HG02840 (cell line): ENCODE measurements around the gene KRTAP3-1.
"Not testable (repeated sequence)": the region's sequence is repeated elsewhere in the genome, so short reads cannot be mapped to it uniquely, and the experiment has no call there.

ENCODE experiments used
- ATAC-seq: cut with Tn5 transposase; IDR thresholded peaks from one replicate; pipeline ENCODE4 v1.9.1; 2021; ENCODE audit warnings: mild to moderate bottlenecking, moderate library complexity, moderate number of reproducible peaks; ENCODE audit not compliant: unreplicated experiment, low FRiP score

KRTAP3-1 gene

DNA sequence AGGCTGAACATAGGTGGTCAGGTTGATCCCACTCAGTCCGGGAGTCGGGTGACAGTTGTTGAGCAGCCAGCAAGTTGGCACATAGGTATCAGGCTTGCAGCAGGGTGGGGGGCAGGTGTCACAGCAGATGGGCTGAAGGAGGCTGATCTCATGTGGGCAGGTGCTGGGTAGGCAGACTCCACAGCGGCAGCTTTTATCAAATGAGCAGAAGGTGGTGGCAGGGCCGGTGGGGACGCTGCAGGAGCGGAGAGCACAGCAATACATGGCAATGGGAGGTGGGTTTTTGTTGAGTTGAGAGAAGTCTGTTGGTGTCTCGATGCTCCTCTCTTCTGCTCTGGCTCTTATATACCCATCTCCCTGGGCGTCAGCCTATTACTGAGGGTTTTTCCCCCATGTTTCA, at the start of gene KRTAP3-1:
TSS of gene KRTAP3-1 (minus strand) at position 318 of the 400 bp plus-strand sequence. CDS start at position 264, 54 bp downstream.
- ATAC-seq, result no peak

DNA sequence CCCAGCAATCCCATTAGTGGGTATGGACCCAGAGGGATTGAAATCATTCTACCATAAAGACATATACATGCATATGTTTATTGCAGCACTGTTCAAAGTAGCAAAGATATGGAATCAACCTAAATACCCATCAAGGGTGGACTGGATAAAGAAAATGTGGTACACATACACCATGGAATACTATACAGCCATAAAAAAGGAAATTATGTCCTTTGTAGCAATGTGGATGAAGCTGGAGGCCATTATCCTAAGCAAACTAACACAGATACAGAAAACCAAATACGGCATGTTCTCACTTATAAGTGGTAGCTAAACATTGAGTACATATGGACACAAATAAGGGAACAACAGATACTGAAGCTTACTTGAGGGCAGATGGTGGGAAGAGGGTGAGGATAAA, 48.6 kb upstream of the KRTAP3-1 start:
- no peak for ATAC-seq

DNA sequence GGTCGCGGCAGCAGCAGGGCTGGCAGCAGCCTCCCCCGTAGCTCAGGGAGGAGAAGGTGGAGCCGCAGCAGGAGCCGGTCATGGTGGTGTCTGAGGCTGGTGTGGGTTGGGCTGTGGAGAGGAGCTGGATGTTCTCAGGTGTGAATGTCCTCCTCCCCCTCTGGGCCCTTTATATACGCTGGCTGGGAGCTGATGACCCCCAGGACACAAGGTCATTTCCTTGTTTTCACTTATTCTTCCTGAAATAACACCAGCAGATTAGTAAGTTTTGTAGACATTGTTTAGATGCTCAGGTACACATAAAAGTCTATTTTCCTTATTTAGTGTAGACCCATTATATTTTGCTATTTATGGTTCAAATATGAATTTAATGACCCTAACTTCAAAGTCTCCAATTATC, 46.2 kb upstream of the KRTAP3-1 start, which contains the start of gene KRTAP2-2:
TSS of gene KRTAP2-2 (minus strand) at position 101 of the 400 bp plus-strand sequence. CDS start at position 82, 19 bp downstream.
- not testable (repeated sequence) for ATAC-seq

DNA sequence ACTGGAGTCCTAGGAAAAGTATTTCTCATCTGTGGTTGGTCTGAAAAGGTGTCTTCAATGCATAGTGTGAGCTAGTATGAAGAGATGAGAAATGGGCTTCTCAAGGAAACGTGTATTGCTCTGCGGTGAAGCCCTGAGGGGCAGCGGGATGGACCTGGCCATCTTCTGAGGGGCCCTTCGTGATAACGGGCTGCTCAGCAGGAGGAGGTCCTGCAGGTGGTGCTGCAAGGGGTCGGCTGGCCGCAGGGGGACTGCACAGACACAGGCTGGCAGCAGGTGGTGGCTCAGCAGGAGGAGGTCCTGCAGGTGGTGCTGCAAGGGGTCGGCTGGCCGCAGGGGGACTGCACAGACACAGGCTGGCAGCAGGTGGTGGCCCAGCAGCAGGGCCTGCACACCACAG, 45.6 kb upstream of the KRTAP3-1 start:
- not testable (repeated sequence) for ATAC-seq

DNA sequence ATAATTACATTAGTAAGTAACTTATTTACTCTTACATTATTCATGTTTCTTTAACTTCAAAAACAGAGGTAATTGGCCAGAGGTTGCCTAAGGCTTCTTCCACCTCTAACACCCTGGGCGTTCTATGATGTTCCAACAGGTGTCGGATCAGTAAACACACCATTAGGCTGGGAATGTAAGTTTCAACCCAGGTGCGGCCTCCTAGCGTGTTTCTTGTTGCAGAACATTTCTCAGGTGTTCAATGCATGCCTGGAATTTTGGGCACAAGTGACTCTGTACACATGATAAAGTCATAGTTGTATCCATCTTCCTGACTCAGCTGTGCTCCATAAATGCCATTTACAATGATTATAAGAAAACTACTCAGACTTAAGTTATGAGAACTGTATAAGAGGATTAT, 45.1 kb upstream of the KRTAP3-1 start:
- no peak for ATAC-seq

DNA sequence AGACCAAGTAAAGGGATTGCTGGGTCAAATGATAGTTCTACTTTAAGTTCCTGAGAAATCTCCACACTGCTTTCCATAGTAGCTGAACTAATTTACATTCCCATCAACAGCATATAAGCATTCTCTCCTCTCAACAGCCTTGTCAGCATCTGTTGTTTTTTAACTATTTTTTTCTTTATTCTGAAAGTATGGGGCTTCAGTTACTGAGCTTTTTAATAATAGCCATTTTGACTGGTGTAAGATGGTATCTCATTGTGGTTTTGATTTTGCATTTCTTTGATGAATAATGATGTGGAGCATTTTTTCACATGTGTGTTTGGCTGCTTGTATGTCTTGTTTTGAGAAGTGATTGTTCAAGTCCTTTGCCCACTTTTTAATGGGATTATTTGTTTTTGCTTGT, 43.6 kb upstream of the KRTAP3-1 start:
- no peak for ATAC-seq

DNA sequence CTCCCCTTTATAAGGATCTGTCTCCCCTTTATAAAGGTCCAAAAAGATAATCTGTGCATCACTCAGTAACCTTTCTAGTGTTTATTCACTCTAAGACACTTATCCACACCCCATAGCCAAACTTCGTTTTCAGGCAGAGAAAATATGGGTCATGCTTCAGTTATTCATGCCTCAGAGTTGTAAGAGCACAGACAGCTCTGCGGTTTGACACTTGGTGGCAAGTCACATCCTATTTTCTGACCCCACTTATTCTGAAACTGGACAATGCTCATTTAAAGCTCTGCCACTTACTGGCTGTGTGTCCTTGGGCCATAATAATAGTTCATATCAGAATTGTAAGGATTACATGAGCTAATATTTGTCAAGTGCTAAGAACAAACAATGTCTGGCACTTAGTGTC, 40.2 kb upstream of the KRTAP3-1 start:
- no peak for ATAC-seq

DNA sequence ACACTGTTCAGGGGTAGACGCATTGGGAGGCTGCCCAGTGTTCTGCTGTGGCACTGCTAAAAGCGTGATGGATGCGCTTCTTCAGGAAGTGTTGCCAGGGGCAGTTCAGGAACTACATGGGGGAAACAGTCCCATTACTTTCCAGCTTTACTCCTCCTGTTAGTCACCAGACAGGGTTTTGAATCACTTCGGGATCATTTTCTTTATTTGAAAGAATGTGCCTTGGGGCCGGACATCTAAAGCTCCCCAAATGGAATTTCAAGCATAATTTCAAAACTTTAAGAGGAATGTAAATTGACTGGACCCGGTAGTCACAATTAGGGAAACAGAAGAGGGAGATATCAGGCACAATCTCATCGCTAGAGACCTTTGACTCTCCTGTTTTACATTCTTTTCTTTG, 39.5 kb upstream of the KRTAP3-1 start:
- ATAC-seq, result no peak

DNA sequence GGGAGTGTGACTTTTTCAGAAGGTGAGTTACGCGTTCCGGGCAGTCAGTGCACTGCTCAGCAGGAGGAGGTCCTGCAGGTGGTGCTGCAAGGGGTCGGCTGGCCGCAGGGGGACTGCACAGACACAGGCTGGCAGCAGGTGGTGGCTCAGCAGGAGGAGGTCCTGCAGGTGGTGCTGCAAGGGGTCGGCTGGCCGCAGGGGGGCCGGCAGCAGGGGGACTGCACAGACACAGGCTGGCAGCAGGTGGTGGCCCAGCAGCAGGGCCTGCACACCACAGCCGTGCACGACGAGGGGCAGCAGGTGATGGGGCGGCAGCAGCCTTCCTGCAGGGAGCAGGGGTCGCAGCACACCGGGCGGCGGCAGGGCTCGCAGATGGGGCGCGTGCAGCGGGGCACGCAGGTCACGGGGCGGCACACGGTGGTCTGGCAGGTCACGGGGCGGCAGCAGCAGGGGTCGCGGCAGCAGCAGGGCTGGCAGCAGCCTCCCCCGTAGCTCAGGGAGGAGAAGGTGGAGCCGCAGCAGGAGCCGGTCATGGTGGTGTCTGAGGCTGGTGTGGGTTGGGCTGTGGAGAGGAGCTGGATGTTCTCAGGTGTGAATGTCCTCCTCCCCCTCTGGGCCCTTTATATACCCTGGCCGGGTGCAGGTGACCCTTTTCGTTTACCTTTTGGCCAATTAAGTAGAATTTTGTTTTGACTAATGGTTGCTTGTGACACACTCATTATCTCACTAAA, 38.0 kb upstream of the KRTAP3-1 start, which contains the start of gene KRTAP2-1:
TSS of gene KRTAP2-1 (minus strand) at position 582 of the 731 bp plus-strand sequence. CDS start at position 533, 49 bp downstream.
- ATAC-seq, result not testable (repeated sequence)

DNA sequence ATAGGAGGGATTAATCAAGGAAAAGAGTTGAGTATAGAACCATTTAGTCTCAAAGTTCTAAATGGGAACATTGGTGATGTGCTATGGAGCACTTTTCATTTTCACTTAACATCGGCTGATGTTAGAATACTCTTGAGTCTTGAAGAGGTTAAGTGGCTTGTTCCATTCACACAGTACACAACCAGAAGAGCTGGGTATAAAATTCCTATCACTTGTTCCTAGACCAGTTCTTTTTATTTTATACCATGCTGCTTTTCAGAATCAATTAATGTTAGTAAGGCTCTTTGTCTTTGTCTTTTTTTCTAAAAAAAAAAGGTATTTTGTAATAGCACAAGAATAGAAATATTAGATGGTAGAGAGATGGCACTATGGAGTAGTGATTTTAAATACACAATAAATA, 34.0 kb upstream of the KRTAP3-1 start:
- ATAC-seq, result no peak

DNA sequence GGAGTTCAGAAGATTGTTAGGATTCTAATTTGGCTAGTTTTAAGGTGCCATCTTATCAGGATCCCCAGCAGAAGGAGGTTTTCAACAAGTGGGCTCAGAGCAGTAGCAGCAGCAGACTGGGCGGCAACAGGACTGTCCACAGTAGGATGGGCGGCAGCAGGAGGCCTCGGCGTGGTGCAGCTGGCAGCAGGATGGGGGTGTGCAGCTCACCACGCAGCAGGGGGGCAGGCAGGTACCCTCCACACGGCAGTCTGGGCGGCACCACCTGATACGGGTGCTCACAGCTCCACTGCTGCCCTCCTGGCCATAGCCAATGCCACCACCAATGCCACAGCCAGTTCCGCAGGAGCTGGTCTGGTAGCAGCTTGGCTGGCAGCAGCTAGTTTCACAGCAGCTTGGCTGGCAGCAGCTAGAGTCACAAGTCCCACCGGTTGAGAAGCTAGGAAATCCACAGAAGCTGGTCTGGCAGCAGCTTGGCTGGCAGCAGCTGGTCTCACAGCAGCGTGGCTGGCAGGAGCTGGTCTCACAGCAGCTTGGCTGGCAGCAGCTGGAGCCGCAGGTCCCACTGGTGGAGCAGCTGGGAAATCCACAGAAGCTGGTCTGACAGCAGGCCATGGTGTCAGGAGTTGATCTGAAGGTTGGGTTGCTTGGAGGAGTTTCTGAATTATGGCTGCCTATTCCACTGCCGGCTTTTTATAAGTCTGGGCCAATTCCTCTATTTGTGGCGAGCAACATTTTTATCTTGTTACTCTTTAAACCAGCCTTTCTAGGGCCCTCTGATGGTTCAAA, 32.0 kb upstream of the KRTAP3-1 start, which contains the start of gene KRTAP1-1:
TSS of gene KRTAP1-1 (minus strand) at position 668 of the 789 bp plus-strand sequence. CDS start at position 615, 53 bp downstream.
- not testable (repeated sequence) for ATAC-seq

DNA sequence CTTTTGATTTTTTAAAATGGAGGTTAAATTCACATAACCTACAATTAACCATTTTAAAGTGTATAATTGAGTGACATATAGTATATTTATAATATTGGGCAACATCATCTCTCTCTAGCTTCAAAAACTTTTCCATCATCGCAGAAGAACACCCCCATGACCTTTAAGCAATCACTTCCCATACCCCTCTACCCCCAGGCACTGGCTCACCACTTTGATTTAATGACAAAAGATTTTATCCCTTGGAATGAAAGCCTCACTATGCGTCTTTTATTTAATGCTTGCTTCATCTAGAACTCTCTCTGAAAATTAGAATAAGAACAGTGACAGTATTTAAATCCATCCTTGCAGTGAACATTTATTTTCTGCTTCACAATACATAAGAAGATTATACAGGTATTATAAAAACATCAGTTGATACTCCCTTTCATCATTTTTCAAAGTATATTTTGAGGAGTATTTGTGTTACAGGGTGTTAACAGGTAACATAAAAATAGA, 29.0 kb upstream of the KRTAP3-1 start:
- no peak for ATAC-seq

DNA sequence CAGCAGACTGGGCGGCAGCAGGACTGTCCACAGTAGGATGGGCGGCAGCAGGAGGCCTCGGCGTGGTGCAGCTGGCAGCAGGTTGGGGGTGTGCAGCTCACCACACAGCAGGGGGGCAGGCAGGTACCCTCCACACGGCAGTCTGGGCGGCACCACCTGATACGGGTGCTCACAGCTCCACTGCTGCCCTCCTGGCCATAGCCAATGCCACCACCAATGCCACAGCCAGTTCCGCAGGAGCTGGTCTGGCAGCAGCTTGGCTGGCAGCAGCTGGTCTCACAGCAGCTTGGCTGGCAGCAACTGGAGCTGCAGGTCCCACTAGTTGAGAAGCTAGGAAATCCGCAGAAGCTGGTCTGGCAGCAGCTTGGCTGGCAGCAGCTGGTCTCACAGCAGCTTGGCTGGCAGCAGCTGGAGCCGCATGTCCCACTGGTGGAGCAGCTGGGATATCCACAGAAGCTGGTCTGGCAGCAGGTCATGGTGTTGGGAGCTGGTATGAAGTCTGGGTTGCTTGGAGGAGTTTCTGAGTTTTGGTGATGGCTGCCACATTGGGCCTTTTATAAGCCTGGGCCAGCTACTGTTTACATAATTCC, 25.5 kb upstream of the KRTAP3-1 start, which contains the start of gene KRTAP1-3:
TSS of gene KRTAP1-3 (minus strand) at position 529 of the 590 bp plus-strand sequence. CDS start at position 476, 53 bp downstream.
- not testable (repeated sequence) for ATAC-seq

DNA sequence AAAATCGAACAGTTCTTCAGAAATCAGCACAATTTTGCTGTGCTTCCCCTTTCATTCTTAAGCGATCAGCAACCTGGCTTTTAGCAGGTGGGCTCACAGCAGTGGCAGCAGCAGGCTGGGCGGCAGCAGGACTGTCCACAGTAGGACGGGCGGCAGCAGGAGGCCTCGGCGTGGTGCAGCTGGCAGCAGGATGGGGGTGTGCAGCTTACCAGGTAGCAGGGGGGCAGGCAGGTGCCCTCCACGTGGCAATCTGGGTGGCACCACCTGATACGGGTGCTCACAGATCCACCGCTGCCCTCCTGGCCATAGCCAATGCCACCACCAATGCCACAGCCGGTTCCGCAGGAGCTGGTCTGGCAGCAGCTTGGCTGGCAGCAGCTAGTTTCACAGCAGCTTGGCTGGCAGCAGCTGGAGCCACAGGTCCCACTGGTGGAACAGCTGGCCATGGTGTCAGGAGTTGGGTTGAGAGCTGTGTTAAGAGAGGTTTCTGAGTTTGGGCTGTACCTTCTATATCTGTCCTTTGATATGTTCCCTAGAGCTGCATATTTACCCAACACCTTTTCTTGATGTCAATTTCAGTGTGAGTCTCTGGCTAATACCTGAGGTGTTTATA, 20.8 kb upstream of the KRTAP3-1 start, which contains the start of gene KRTAP1-4:
TSS of gene KRTAP1-4 (minus strand) at position 563 of the 613 bp plus-strand sequence. CDS start at position 446, 117 bp downstream.
- no peak for ATAC-seq

DNA sequence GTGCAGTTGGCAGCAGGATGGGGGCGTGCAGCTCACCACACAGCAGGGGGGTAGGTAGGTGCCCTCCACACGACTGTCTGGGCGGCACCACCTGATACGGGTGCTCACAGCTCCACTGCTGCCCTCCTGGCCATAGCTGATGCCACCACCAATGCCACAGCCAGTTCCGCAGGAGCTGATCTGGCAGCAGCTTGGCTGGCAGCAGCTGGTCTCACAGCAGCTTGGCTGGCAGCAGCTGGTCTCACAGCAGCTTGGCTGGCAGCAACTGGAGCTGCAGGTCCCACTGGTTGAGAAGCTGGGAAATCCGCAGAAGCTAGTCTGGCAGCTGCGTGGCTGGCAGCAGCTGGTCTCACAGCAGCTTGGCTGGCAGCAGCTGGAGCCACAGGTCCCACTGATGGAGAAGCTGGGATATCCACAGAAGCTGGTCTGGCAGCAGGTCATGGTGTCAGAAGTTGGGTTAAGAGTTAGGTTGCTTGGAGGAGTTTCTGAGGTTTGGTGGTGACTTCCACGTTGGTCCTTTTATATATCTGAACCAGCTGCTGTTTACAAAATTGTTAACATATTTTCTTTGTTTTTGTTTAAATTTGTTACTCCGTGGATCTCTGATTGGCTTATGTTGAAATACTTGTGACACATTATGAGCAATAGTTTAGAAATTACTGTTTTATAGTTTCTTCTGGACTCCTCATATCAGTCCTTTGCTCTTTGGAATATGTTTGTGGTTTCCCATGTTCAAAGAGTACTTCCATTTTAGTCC, 18.0 kb upstream of the KRTAP3-1 start, which contains the start of gene KRTAP1-5:
TSS of gene KRTAP1-5 (minus strand) at position 494 of the 757 bp plus-strand sequence. CDS start at position 441, 53 bp downstream.
- ATAC-seq, result no peak

DNA sequence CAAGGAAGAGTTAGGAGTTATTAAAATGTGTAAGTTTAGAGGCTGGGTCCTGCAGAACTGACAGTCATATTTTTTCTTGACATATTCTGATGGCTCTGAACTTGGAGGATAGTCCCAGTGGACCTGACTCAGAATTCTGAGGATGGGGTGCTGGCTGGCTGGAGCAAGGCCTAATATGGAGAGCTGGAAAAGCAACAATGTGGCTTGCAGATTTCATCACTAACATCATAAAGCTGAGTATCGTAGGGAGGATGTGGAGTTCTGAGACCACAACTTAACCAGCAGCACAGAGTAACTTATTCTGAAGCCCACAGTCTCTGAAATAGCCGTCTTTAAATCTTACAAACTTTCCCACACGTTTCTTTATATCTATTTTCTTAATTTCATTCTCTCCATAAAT, 15.8 kb upstream of the KRTAP3-1 start:
- ATAC-seq, result no peak

DNA sequence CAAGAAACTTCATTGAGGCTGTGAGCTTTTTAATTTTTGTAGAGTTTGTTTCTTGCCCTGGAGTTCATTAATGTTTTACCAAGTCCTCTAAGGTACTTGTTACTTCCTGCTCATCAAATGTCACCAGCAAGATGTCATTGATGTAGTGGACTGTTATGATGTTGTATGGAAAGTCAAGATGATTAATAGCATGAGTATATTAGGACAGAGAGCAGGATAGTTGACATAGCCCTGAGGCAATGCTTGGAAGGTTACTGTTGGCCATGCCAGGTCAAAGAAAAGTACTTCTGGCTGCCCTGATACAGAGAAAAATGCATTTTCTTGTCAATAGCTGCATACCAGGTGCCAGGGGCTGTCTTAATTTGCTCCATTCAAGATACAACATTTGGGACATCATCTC, 11.4 kb upstream of the KRTAP3-1 start:
- no peak for ATAC-seq

DNA sequence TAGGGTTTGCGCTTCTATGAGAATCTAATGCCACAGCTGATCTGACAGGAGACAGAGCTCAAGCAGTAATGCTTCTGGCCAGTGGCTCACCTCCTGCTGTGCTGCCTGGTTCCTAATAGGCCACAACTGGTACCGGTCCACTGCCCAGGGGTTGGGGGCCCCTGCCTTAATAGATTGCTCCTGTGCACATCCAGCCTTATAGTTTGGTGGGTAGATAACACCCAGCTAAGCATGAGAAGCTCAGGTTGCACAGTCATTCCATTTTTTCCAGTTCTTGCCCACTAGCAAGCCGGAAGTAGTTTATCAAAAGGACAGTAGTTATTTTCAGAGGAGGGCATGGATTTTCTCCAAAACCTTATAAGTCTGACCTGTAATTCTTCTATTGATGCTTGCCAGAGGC, 10.5 kb upstream of the KRTAP3-1 start:
- ATAC-seq, result no peak

DNA sequence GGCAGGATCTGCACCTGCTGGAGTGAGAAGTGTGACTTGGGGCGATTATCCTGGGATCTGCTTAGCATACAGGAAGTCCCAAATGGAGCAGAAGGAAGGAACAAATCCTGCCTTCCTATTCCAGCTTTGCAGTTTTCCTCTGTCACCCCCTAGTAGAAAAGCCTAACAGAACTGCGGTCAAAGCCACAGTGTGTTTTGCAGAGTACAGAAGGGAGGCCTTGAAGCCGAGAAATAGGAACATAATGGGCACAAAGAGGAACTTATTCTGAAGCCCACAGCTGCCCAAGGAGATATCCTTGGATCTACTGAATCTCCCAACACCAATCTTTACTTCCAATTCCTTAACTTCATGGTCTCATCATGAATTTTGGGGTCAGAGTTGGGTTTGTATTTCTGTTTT, 9.6 kb upstream of the KRTAP3-1 start:
- ATAC-seq, result no peak
